Transverse colon (tissue), 4 donors: Measurements from ENCODE around the gene THPO.

Experiments used
- CTCF ChIP-seq, 5 experiments: fragments of 200-600 bp in 3 of 5; fragments of 450-650 bp in 2 of 5; sonication (generic) in 3 of 5; IDR thresholded peaks; 1 replicate in 2 of 5; 2 replicates in 3 of 5; pipeline ENCODE4 v1.5.1; 2016 to 2017; ENCODE audit warnings: antibody characterized with exemption in 5 of 5, inconsistent platforms in 3 of 5, mild to moderate bottlenecking in 2 of 5, moderate library complexity in 1 of 5
- POLR2A ChIP-seq: fragments of 450-650 bp; IDR thresholded peaks from one replicate; pipeline ENCODE4 v1.6.1; 2016; ENCODE audit warnings: antibody characterized with exemption, mild to moderate bottlenecking, moderate library complexity
- POLR2AphosphoS5 ChIP-seq, 3 donors: sonication (generic); formaldehyde crosslinking; IDR thresholded peaks; one replicate each; pipeline ENCODE4 v1.6.1; 2016; ENCODE audit warnings: antibody characterized with exemption in 3 of 3

- no peak for TF ChIP-seq CTCF (IDR thresholded peaks at IDR 0.05)
- TF ChIP-seq POLR2AphosphoS5 (IDR thresholded peaks at IDR 0.05): no peak
- TF ChIP-seq POLR2A: no peak
These were observed 50.8 kb downstream of the THPO start for GRCh38 chr3:184327171-184327570.
